Smooth muscle cell (in vitro differentiated cells): ENCODE measurements around the gene SLC26A3. TPM values are rescaled to one million over a fixed set of nuclear protein-coding genes. Genes with fewer than 3 reads are reported as not detected.

Experiments
- DNase-seq: peaks from one replicate; lab custom pipeline; 2025; ENCODE audit not compliant: unreplicated experiment; lab: John Stamatoyannopoulos, UW
- H2AFZ ChIP-seq: fragments of 200-600 bp; sonication (generic); 2 replicates; pipeline ENCODE4 v1.6.0; 2016; ENCODE audit warnings: antibody characterized with exemption, low read depth, mild to moderate bottlenecking
- H3F3A ChIP-seq: fragments of 200-600 bp; sonication (generic); 2 replicates; pipeline ENCODE4 v1.6.0; 2017; ENCODE audit warnings: antibody characterized with exemption, low read depth
- H3K27ac ChIP-seq: fragments of 200-600 bp; sonication (generic); 2 replicates; pipeline ENCODE4 v1.5.1; 2016; ENCODE audit warnings: low read depth, mild to moderate bottlenecking
- H3K27me3 ChIP-seq: fragments of 200-600 bp; sonication (generic); 2 replicates; pipeline ENCODE4 v1.6.1; 2016; ENCODE audit warnings: low read depth, mild to moderate bottlenecking
- H3K36me3 ChIP-seq: fragments of 200-600 bp; sonication (generic); 2 replicates; pipeline ENCODE4 v1.5.1; 2016; ENCODE audit warnings: low read depth
- H3K4me1 ChIP-seq: fragments of 200-600 bp; sonication (generic); 2 replicates; pipeline ENCODE4 v1.5.1; 2016; ENCODE audit warnings: low read depth
- H3K4me2 ChIP-seq: fragments of 200-600 bp; sonication (generic); 2 replicates; pipeline ENCODE4 v1.6.0; 2016; ENCODE audit warnings: mild to moderate bottlenecking
- H3K4me3 ChIP-seq: fragments of 200-600 bp; sonication (generic); 2 replicates; pipeline ENCODE4 v1.5.1; 2016; ENCODE audit warnings: mild to moderate bottlenecking
- H3K79me2 ChIP-seq: fragments of 200-600 bp; sonication (generic); 2 replicates; pipeline ENCODE4 v1.6.0; 2016; ENCODE audit warnings: low read depth, mild to moderate bottlenecking
- H3K9ac ChIP-seq: fragments of 200-600 bp; sonication (generic); 2 replicates; pipeline ENCODE4 v1.6.0; 2016; ENCODE audit warnings: low read depth
- H3K9me3 ChIP-seq: fragments of 200-600 bp; sonication (generic); replicated peaks from 2 replicates; pipeline ENCODE4 v1.5.1; 2016; ENCODE audit warnings: low read depth
- H4K20me1 ChIP-seq: fragments of 200-600 bp; sonication (generic); 2 replicates; pipeline ENCODE4 v1.6.0; 2016; ENCODE audit warnings: low read depth
- CTCF ChIP-seq: fragments of 200-600 bp; sonication (generic); IDR thresholded peaks from 2 replicates; pipeline ENCODE4 v1.5.1; 2017; ENCODE audit warnings: borderline replicate concordance, mild to moderate bottlenecking, antibody characterized with exemption; ENCODE audit not compliant: insufficient read depth, poor library complexity, severe bottlenecking
- WGBS: methylation state at CpG from one replicate; pipeline ENCODE4 v1.1.7; 2016; ENCODE audit warnings: low lambda C conversion rate; 5-methylcytosine and 5-hydroxymethylcytosine counted together
- polyA plus RNA-seq: library from polyadenylated mRNA; unstranded; fragments of >200 nt; fragmentation: Nextera tagmentation; extraction: Ambion mirVana; gene quantifications from 2 replicates; pipeline ENCODE4 v1.2.1, GENCODE V29; 2016
- total RNA-seq: library from RNA; depleted of rRNA; stranded (reverse); fragments of >200 nt; gene quantifications from 2 replicates; pipeline ENCODE4 v1.2.3, GENCODE V29; 2014

The SLC26A3 gene
- total and polyA plus RNA-seq, 2 experiments from 2014 or later, result not detected

GRCh38 chr7:107783648-107784047, 19.4 kb downstream of the SLC26A3 start:
- Histone ChIP-seq H3K4me2 (no peak overlapping the region), H3K27ac (no peak overlapping the region)
- no peak for TF ChIP-seq CTCF

GRCh38 chr7:107782374-107782773, 20.6 kb downstream of the SLC26A3 start:
- Histone ChIP-seq H3K27ac (no peak overlapping the region), H3K9me3 (no peaks in the 10 kb centered on the region), H3K4me3 (no peak overlapping the region), H3F3A (no peaks in the 10 kb centered on the region), H3K9ac (no peak overlapping the region), H4K20me1 (no peaks in the 10 kb centered on the region), H2AFZ (no peak overlapping the region), H3K79me2 (no peaks in the 10 kb centered on the region), H3K4me2 (no peak overlapping the region), H3K36me3 (no peaks in the 10 kb centered on the region), H3K27me3 (no peaks in the 10 kb centered on the region), H3K4me1 (no peaks in the 10 kb centered on the region)
- no peak for DNase-seq
- 90% methylated on average over 3 of the region's 3 CpGs for WGBS
- no peak for TF ChIP-seq CTCF

More at GRCh38 chr7:107783648-107784047, 19.4 kb downstream of the SLC26A3 start:
- Histone ChIP-seq H3K4me1 (no peaks in the 10 kb centered on the region), H3K79me2 (no peaks in the 10 kb centered on the region), H4K20me1 (no peaks in the 10 kb centered on the region), H3F3A (no peaks in the 10 kb centered on the region), H3K4me3 (no peak overlapping the region), H3K36me3 (no peaks in the 10 kb centered on the region), H3K9ac (no peak overlapping the region), H3K27me3 (no peaks in the 10 kb centered on the region), H3K9me3 (no peaks in the 10 kb centered on the region), H2AFZ (no peak overlapping the region)
- 90% methylated on average over 1 of the region's 1 CpG for WGBS
- DNase-seq, result no peak

DNA sequence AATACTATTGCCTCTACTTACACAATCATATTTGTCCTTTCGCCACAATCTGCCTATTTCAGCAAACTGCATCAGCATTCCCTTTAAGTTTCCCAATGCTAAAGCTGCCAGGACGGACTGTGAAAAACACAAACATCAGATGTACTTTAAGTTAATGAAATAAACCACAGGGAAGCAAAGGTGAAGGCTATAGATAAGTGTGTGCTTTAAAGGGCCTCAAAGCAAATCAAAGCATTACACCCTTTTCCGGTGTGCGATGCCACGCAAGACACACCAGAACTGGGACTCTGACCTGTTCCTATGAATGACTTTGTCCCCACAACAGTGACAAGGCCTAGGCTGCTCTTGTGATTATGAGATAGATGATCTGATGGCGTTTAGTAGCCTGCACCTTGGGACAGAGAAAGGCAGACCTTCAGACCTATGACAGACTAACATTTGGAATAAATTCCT, 23.4 kb downstream of the SLC26A3 start:
- H4K20me1 ChIP-seq, result no peaks in the 10 kb centered on the region
- no peaks in the 10 kb centered on the region for H3K79me2 ChIP-seq
- no peak overlapping the region for H3K9ac ChIP-seq
- DNase-seq, result no peak
- no peak overlapping the region for H3K4me2 ChIP-seq
- H2AFZ ChIP-seq, result no peak overlapping the region
- H3K4me3 ChIP-seq, result no peak overlapping the region
- no peaks in the 10 kb centered on the region for H3K9me3 ChIP-seq
- 91% methylated on average over 6 of the region's 6 CpGs for WGBS
- no peak overlapping the region for H3K27ac ChIP-seq
- no peaks in the 10 kb centered on the region for H3K27me3 ChIP-seq
- H3F3A ChIP-seq, result no peaks in the 10 kb centered on the region
- no peaks in the 10 kb centered on the region for H3K4me1 ChIP-seq
- H3K36me3 ChIP-seq, result no peaks in the 10 kb centered on the region
- no peak for TF ChIP-seq CTCF

- Histone ChIP-seq H3K4me3 (no peak overlapping the region), H3K36me3 (no peaks in the 10 kb centered on the region), H3K27me3 (peaks cover 5% of the 10 kb centered on the region), H3K27ac (no peak overlapping the region), H2AFZ (no peak overlapping the region), H3K79me2 (no peaks in the 10 kb centered on the region), H3K9ac (no peak overlapping the region), H3F3A (no peaks in the 10 kb centered on the region), H3K4me2 (no peak overlapping the region), H3K9me3 (no peaks in the 10 kb centered on the region), H4K20me1 (no peaks in the 10 kb centered on the region), H3K4me1 (no peaks in the 10 kb centered on the region)
- TF ChIP-seq CTCF, result no peak
- 91% methylated on average over 4 of the region's 4 CpGs for WGBS
- no peak for DNase-seq
Observed at GRCh38 chr7:107778283-107778682, 24.7 kb downstream of the SLC26A3 start.
